IgD-negative memory B cell (primary cell): ENCODE results near the gene SYTL2. TPM values are rescaled to one million over a fixed set of nuclear protein-coding genes. Genes with fewer than 3 reads are reported as not detected.

ENCODE experiments used
- polyA plus RNA-seq: library from polyadenylated mRNA; unstranded; fragments of 300-500 nt; fragmentation: Illumina TruSeq; gene quantifications from one replicate; pipeline ENCODE4 v1.2.3, GENCODE V29; 2021

Gene SYTL2
- polyA plus RNA-seq, 1 donor from 2014 or later, result 1.3 TPM

Other genes with a start within 250 kb of the SYTL2 start
- 2.0 TPM for gene DLG2, start 183.8 kb downstream of the SYTL2 start, polyA plus RNA-seq
- gene TMEM126B, start 182.5 kb downstream of the SYTL2 start, polyA plus RNA-seq, result 34.4 TPM
- 59.1 TPM for gene TMEM126A, start 163.2 kb downstream of the SYTL2 start, polyA plus RNA-seq
- 16.0 TPM for gene CREBZF, start 146.0 kb downstream of the SYTL2 start, polyA plus RNA-seq
- not detected for gene CCDC89, start 124.9 kb downstream of the SYTL2 start, polyA plus RNA-seq
- gene CCDC83, start 44.2 kb upstream of the SYTL2 start, polyA plus RNA-seq, result 0.14 TPM